ENCODE measurements around the gene DPY19L2.
"Not testable (repeated sequence)": the region's sequence is repeated elsewhere in the genome, so short reads cannot be mapped to it uniquely, and the experiment has no call there.

GRCh38 chr12:63714409-63714808, 46.1 kb upstream of the DPY19L2 start:
- TF ChIP-seq POLR2A, CTCF (IDR thresholded peaks at IDR 0.05): not testable (repeated sequence)

All from gastroesophageal sphincter (tissue), 3 donors.